Stomach (tissue), 4 donors: ENCODE data around the gene DOCK3.

Experiments used
- EP300 ChIP-seq: sonication (generic); formaldehyde crosslinking; IDR thresholded peaks from one replicate; pipeline ENCODE4 v1.6.1; 2017; ENCODE audit warnings: antibody characterized with exemption
- POLR2AphosphoS5 ChIP-seq, 3 donors: sonication (generic); formaldehyde crosslinking; IDR thresholded peaks; one replicate each; pipeline ENCODE4 v1.6.1; 2016; ENCODE audit warnings: antibody characterized with exemption in 3 of 3

GRCh38 chr3:51362476-51362875 lies 687.7 kb downstream of the DOCK3 start:
- TF ChIP-seq EP300 (no peak), POLR2AphosphoS5 (IDR thresholded peaks at IDR 0.05) (no peak)
